ENCODE data around the gene FLT4.

FLT4 gene

DNA sequence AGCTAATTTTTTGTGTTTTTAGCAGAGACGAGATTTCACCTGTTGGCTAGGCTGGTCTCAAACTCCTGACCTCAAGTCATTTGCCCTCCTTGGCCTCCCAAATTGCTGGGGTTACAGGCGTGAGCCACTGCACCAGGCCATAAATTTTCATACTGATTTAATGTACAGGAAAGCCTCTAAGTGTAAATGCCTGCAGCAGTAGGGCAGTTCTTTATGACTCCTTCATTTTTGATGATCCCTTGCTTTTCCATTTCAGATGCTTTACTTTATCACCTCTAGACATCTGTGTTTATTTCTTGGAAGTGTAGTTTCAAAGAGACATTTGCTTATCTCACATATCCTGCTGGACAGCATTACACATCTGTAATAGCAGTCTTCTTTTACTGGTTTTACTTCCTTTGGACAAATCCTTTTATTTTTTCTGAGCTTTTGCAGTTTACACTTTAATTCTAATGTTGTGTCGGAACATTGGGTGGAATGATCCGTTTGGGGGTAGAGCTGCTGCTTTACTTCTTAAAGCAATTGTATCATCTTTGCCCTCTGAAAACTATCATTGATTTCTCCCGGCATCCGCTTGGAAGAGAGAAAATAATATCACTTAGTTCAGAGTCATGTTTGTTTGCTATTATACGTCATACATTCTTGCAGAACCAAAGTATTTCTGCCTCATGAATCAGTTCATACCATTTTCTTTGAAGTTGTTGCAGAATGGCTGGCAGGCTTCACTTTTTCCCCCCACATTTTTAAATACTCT lies 94.1 kb downstream of the FLT4 start:
- H3K36me3 ChIP-seq (ENCODE audit: control insufficient read depth, insufficient read depth, low read length): peaks cover 3% of the 10 kb centered on the region
- H3K27me3 ChIP-seq (replicated peaks; ENCODE audit: control insufficient read depth, insufficient read depth, low read length): no peaks in the 10 kb centered on the region
- DNase-seq (ENCODE audit: extremely low read depth, insufficient read length): no peak
- H3K4me3 ChIP-seq (replicated peaks; ENCODE audit: low read depth, low read length): no peak overlapping the region
- TF ChIP-seq, protein P1, sequence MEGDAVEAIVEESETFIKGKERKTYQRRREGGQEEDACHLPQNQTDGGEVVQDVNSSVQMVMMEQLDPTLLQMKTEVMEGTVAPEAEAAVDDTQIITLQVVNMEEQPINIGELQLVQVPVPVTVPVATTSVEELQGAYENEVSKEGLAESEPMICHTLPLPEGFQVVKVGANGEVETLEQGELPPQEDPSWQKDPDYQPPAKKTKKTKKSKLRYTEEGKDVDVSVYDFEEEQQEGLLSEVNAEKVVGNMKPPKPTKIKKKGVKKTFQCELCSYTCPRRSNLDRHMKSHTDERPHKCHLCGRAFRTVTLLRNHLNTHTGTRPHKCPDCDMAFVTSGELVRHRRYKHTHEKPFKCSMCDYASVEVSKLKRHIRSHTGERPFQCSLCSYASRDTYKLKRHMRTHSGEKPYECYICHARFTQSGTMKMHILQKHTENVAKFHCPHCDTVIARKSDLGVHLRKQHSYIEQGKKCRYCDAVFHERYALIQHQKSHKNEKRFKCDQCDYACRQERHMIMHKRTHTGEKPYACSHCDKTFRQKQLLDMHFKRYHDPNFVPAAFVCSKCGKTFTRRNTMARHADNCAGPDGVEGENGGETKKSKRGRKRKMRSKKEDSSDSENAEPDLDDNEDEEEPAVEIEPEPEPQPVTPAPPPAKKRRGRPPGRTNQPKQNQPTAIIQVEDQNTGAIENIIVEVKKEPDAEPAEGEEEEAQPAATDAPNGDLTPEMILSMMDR (IDR thresholded peaks at IDR 0.05; ENCODE audit: insufficient read depth, low read length, poor library complexity, severe bottlenecking): no peak

- no peak overlapping the region for H3K4me3 ChIP-seq (replicated peaks; ENCODE audit: low read depth, low read length)
- TF ChIP-seq, protein P1 (IDR thresholded peaks at IDR 0.05; ENCODE audit: insufficient read depth, low read length, poor library complexity, severe bottlenecking): no peak
- peaks cover 3% of the 10 kb centered on the region for H3K36me3 ChIP-seq (ENCODE audit: control insufficient read depth, insufficient read depth, low read length)
- DNase-seq (ENCODE audit: extremely low read depth, insufficient read length): no peak
- H3K27me3 ChIP-seq (replicated peaks; ENCODE audit: control insufficient read depth, insufficient read depth, low read length): no peaks in the 10 kb centered on the region
Observed at GRCh38 chr5:180553530-180553929, 95.9 kb downstream of the FLT4 start.
